Suprapubic skin (tissue), 4 donors: ENCODE measurements around the gene ICA1. TPM values are rescaled to one million over a fixed set of nuclear protein-coding genes. Genes with fewer than 3 reads are reported as not detected.

ENCODE experiments used
- DNase-seq, 2 donors: peaks; one replicate each; pipeline ENCODE4 v3.0.0-alpha.2; 2019; ENCODE audit warnings: low spot score in 2 of 2
- H3K27ac ChIP-seq: fragments of 200-600 bp; sonication (generic); one replicate; pipeline ENCODE4 v1.5.1; 2019
- H3K27me3 ChIP-seq: fragments of 200-600 bp; sonication (generic); one replicate; pipeline ENCODE4 v1.5.1; 2019
- H3K36me3 ChIP-seq: fragments of 200-600 bp; sonication (generic); one replicate; pipeline ENCODE4 v1.5.1; 2019
- H3K4me1 ChIP-seq: fragments of 200-600 bp; sonication (generic); one replicate; pipeline ENCODE4 v1.5.1; 2019
- H3K4me3 ChIP-seq: fragments of 200-600 bp; sonication (generic); one replicate; pipeline ENCODE4 v1.5.1; 2019; ENCODE audit warnings: mild to moderate bottlenecking
- H3K9me3 ChIP-seq: fragments of 200-600 bp; sonication (generic); one replicate; pipeline ENCODE4 v1.5.1; 2019
- CTCF ChIP-seq, 2 donors: fragments of 200-600 bp in 1 of 2; fragments of 450-650 bp in 1 of 2; sonication (generic) in 1 of 2; IDR thresholded peaks; one replicate each; pipeline ENCODE4 v1.5.1; 2016 to 2019; ENCODE audit warnings: antibody characterized with exemption in 2 of 2, mild to moderate bottlenecking in 1 of 2, moderate library complexity in 1 of 2
- EP300 ChIP-seq: sonication (generic); formaldehyde crosslinking; IDR thresholded peaks from one replicate; pipeline ENCODE4 v1.6.1; 2017; ENCODE audit warnings: antibody characterized with exemption
- POLR2A ChIP-seq, 2 donors: fragments of 450-650 bp; IDR thresholded peaks; one replicate each; pipeline ENCODE4 v1.6.1; 2017; ENCODE audit warnings: antibody characterized with exemption in 2 of 2, mild to moderate bottlenecking in 2 of 2, moderate library complexity in 2 of 2
- POLR2AphosphoS5 ChIP-seq, 3 donors: sonication (generic); formaldehyde crosslinking; IDR thresholded peaks; one replicate each; pipeline ENCODE4 v1.6.1; 2017; ENCODE audit warnings: antibody characterized with exemption in 3 of 3
- WGBS: methylation state at CpG from one replicate; pipeline ENCODE4 v1.1.5; 2018; 5-methylcytosine and 5-hydroxymethylcytosine counted together
- total RNA-seq, 4 donors: library from RNA; depleted of rRNA; stranded (reverse); fragments of >200 nt; gene quantifications; one replicate each; pipeline ENCODE4 v1.1.0, GENCODE V29; 2016

Gene ICA1
- total RNA-seq, 4 donors from 2014 or later: 22.3 to 140 (median 38.8) TPM

GRCh38 chr7:8226501-8226900, 35.5 kb downstream of the ICA1 start:
- no peak for TF ChIP-seq EP300
- TF ChIP-seq POLR2A (IDR thresholded peaks at IDR 0.05): no peak
- no peak for TF ChIP-seq POLR2AphosphoS5 (IDR thresholded peaks at IDR 0.05)
- no peak for TF ChIP-seq CTCF (IDR thresholded peaks at IDR 0.05)
- Histone ChIP-seq H3K27ac (no peak overlapping the region), H3K9me3 (no peaks in the 10 kb centered on the region), H3K27me3 (no peaks in the 10 kb centered on the region), H3K4me1 (no peaks in the 10 kb centered on the region), H3K4me3 (no peak overlapping the region), H3K36me3 (no peaks in the 10 kb centered on the region)
- 51% methylated on average over 2 of the region's 2 CpGs for WGBS
- no peak for DNase-seq

- no peaks in the 10 kb centered on the region for H3K36me3 ChIP-seq
- 97% methylated on average over 5 of the region's 5 CpGs for WGBS
Observed at GRCh38 chr7:8221567-8221966, 40.4 kb downstream of the ICA1 start.

GRCh38 chr7:8221101-8221495, 40.9 kb downstream of the ICA1 start:
- Histone ChIP-seq H3K4me3 (no peak overlapping the region), H3K9me3 (no peaks in the 10 kb centered on the region), H3K27ac (no peak overlapping the region), H3K36me3 (no peaks in the 10 kb centered on the region), H3K4me1 (no peaks in the 10 kb centered on the region), H3K27me3 (no peaks in the 10 kb centered on the region)
- WGBS: 93% methylated on average over 5 of the region's 5 CpGs
- DNase-seq: no peak
- no peak for TF ChIP-seq CTCF (IDR thresholded peaks at IDR 0.05)
- TF ChIP-seq EP300: no peak
- TF ChIP-seq POLR2AphosphoS5 (IDR thresholded peaks at IDR 0.05): no peak
- TF ChIP-seq POLR2A (IDR thresholded peaks at IDR 0.05): no peak

More at GRCh38 chr7:8221567-8221966, 40.4 kb downstream of the ICA1 start:
- H3K27ac ChIP-seq: no peak overlapping the region
- TF ChIP-seq EP300 (no peak), POLR2AphosphoS5 (IDR thresholded peaks at IDR 0.05) (no peak), POLR2A (IDR thresholded peaks at IDR 0.05) (no peak), CTCF (IDR thresholded peaks at IDR 0.05) (no peak)
- H3K27me3 ChIP-seq: no peaks in the 10 kb centered on the region
- no peak overlapping the region for H3K4me3 ChIP-seq
- no peaks in the 10 kb centered on the region for H3K4me1 ChIP-seq
- H3K9me3 ChIP-seq: no peaks in the 10 kb centered on the region
- DNase-seq: no peak

GRCh38 chr7:8220376-8221100, 41.4 kb downstream of the ICA1 start:
- TF ChIP-seq EP300: no peak
- TF ChIP-seq CTCF (IDR thresholded peaks at IDR 0.05): no peak
- no peak for TF ChIP-seq POLR2AphosphoS5 (IDR thresholded peaks at IDR 0.05)
- no peak for TF ChIP-seq POLR2A (IDR thresholded peaks at IDR 0.05)
- Histone ChIP-seq H3K9me3 (no peaks in the 10 kb centered on the region), H3K27ac (no peak overlapping the region), H3K4me3 (no peak overlapping the region), H3K27me3 (no peaks in the 10 kb centered on the region), H3K36me3 (no peaks in the 10 kb centered on the region), H3K4me1 (no peaks in the 10 kb centered on the region)
- no peak for DNase-seq
- WGBS: 86% methylated on average over 7 of the region's 7 CpGs

GRCh38 chr7:8217200-8218068, 44.5 kb downstream of the ICA1 start:
- no peak for DNase-seq
- Histone ChIP-seq H3K27me3 (no peaks in the 10 kb centered on the region), H3K4me1 (peaks cover 3% of the 10 kb centered on the region), H3K36me3 (no peaks in the 10 kb centered on the region), H3K4me3 (no peak overlapping the region), H3K9me3 (no peaks in the 10 kb centered on the region), H3K27ac (no peak overlapping the region)
- 52% methylated on average over 7 of the region's 7 CpGs for WGBS
- TF ChIP-seq POLR2AphosphoS5 (IDR thresholded peaks at IDR 0.05) (no peak), POLR2A (IDR thresholded peaks at IDR 0.05) (no peak), EP300 (no peak), CTCF (IDR thresholded peaks at IDR 0.05) (peak; percentile 55 to 75)
